ENCODE results near the gene EPHA4.

The EPHA4 gene

GRCh38 chr2:221601376-221601775, 29.3 kb upstream of the EPHA4 start:
- H3K36me3 ChIP-seq (ENCODE audit: control insufficient read depth, insufficient read depth, low read length) = no peaks in the 10 kb centered on the region
- TF ChIP-seq CTCF (IDR thresholded peaks at IDR 0.05; ENCODE audit: insufficient read depth, low read length, poor library complexity, severe bottlenecking) = no peak
- H3K27me3 ChIP-seq (replicated peaks; ENCODE audit: control insufficient read depth, insufficient read depth, low read length) = no peaks in the 10 kb centered on the region
- H3K4me3 ChIP-seq (replicated peaks; ENCODE audit: low read depth, low read length) = no peak overlapping the region
- no peak for DNase-seq (ENCODE audit: extremely low read depth, insufficient read length)

GRCh38 chr2:221600388-221600787, 28.3 kb upstream of the EPHA4 start:
- Histone ChIP-seq H3K36me3 (ENCODE audit: control insufficient read depth, insufficient read depth, low read length) (no peaks in the 10 kb centered on the region), H3K4me3 (replicated peaks; ENCODE audit: low read depth, low read length) (no peak overlapping the region), H3K27me3 (replicated peaks; ENCODE audit: control insufficient read depth, insufficient read depth, low read length) (no peaks in the 10 kb centered on the region)
- no peak for DNase-seq (ENCODE audit: extremely low read depth, insufficient read length)
- no peak for TF ChIP-seq CTCF (IDR thresholded peaks at IDR 0.05; ENCODE audit: insufficient read depth, low read length, poor library complexity, severe bottlenecking)

- DNase-seq (ENCODE audit: extremely low read depth, insufficient read length) = no peak
- TF ChIP-seq CTCF (IDR thresholded peaks at IDR 0.05; ENCODE audit: insufficient read depth, low read length, poor library complexity, severe bottlenecking) = no peak
- no peaks in the 10 kb centered on the region for H3K27me3 ChIP-seq (replicated peaks; ENCODE audit: control insufficient read depth, insufficient read depth, low read length)
- no peak overlapping the region for H3K4me3 ChIP-seq (replicated peaks; ENCODE audit: low read depth, low read length)
- H3K36me3 ChIP-seq (ENCODE audit: control insufficient read depth, insufficient read depth, low read length) = no peaks in the 10 kb centered on the region
Observed at GRCh38 chr2:221596192-221596591, 24.1 kb upstream of the EPHA4 start.

- Histone ChIP-seq H3K36me3 (ENCODE audit: control insufficient read depth, insufficient read depth, low read length) (no peaks in the 10 kb centered on the region), H3K4me3 (replicated peaks; ENCODE audit: low read depth, low read length) (no peak overlapping the region), H3K27me3 (replicated peaks; ENCODE audit: control insufficient read depth, insufficient read depth, low read length) (no peaks in the 10 kb centered on the region)
- no peak for DNase-seq (ENCODE audit: extremely low read depth, insufficient read length)
- no peak for TF ChIP-seq CTCF (IDR thresholded peaks at IDR 0.05; ENCODE audit: insufficient read depth, low read length, poor library complexity, severe bottlenecking)
Observed at GRCh38 chr2:221590861-221591365, 18.8 kb upstream of the EPHA4 start.

GRCh38 chr2:221589696-221590095, 17.6 kb upstream of the EPHA4 start:
- Histone ChIP-seq H3K27me3 (replicated peaks; ENCODE audit: control insufficient read depth, insufficient read depth, low read length) (no peaks in the 10 kb centered on the region), H3K4me3 (replicated peaks; ENCODE audit: low read depth, low read length) (no peak overlapping the region), H3K36me3 (ENCODE audit: control insufficient read depth, insufficient read depth, low read length) (no peaks in the 10 kb centered on the region)
- TF ChIP-seq CTCF (IDR thresholded peaks at IDR 0.05; ENCODE audit: insufficient read depth, low read length, poor library complexity, severe bottlenecking) = no peak
- no peak for DNase-seq (ENCODE audit: extremely low read depth, insufficient read length)
